ENCODE results near the gene DCAF10.

DNA sequence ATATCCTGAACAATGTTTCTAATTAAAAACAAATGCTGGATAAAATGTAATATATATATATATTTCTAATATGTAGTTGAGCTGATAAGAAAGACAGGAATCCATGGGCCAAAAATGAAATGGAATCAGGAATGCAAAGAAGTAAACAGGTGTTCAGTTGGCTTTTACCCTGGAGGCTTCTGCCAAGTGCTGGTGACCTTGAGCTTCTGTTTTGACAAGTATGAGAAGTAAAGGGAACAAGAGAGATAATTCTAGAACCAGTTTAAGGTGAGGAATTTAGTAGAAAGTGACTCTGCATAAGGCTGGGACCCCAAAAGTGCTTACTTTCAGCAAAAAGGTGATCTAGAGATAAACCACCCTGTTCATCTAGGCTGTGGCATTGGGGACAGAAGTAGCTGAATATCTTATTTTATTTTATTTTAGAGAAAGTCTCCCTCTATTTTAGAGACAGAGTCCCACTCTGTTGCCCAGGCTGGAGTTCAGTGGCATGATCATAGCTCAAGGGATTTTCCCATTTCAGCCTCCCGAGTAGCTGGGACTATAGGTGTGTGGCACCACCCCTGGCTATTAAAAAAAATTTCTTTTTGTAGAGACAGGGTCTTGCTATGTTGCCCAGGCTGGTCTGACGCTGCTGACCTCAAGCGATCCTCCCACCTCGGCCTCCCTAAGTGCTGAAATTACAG lies 27.0 kb downstream of the DCAF10 start:
- TF ChIP-seq, protein P1, sequence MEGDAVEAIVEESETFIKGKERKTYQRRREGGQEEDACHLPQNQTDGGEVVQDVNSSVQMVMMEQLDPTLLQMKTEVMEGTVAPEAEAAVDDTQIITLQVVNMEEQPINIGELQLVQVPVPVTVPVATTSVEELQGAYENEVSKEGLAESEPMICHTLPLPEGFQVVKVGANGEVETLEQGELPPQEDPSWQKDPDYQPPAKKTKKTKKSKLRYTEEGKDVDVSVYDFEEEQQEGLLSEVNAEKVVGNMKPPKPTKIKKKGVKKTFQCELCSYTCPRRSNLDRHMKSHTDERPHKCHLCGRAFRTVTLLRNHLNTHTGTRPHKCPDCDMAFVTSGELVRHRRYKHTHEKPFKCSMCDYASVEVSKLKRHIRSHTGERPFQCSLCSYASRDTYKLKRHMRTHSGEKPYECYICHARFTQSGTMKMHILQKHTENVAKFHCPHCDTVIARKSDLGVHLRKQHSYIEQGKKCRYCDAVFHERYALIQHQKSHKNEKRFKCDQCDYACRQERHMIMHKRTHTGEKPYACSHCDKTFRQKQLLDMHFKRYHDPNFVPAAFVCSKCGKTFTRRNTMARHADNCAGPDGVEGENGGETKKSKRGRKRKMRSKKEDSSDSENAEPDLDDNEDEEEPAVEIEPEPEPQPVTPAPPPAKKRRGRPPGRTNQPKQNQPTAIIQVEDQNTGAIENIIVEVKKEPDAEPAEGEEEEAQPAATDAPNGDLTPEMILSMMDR (conservative IDR thresholded peaks at IDR 0.05; ENCODE audit: low read depth, low read length): no peak
- TF ChIP-seq EZH2phosphoT487 (IDR thresholded peaks at IDR 0.05; ENCODE audit: borderline replicate concordance, low read length): no peak
